Mesendoderm (in vitro differentiated cells): ENCODE data around the gene TSPEAR.
A peak's percentile ranks its signal among the peaks of the same experiment; 100 is the strongest.

Source experiments
- DNase-seq: peaks from one replicate; pipeline ENCODE4 v3.0.0; 2013
- H2AK5ac ChIP-seq: 2 replicates; pipeline ENCODE4 v1.6.1; 2013; ENCODE audit warnings: low read length, inconsistent platforms
- H2BK120ac ChIP-seq: 2 replicates; pipeline ENCODE4 v1.6.1; 2013; ENCODE audit warnings: low read depth, mild to moderate bottlenecking, low read length, moderate library complexity, mixed read lengths
- H2BK15ac ChIP-seq: replicated peaks from 2 replicates; pipeline ENCODE4 v1.6.1; 2013; ENCODE audit warnings: low read depth, mild to moderate bottlenecking, moderate library complexity
- H2BK5ac ChIP-seq: 2 replicates; pipeline ENCODE4 v1.6.1; 2013; ENCODE audit warnings: low read length, inconsistent platforms
- H3K18ac ChIP-seq: 2 replicates; pipeline ENCODE4 v1.6.1; 2013; ENCODE audit warnings: mild to moderate bottlenecking, low read length, mixed read lengths
- H3K23ac ChIP-seq: one replicate; pipeline ENCODE4 v1.6.1; 2013; ENCODE audit warnings: low read length
- H3K27ac ChIP-seq: 2 replicates; pipeline ENCODE4 v1.5.1; 2013; ENCODE audit warnings: low read depth, mild to moderate bottlenecking, inconsistent platforms, low read length, moderate library complexity
- H3K27me3 ChIP-seq: 2 replicates; pipeline ENCODE4 v1.6.1; 2013; ENCODE audit warnings: low read length, control low read depth, mild to moderate bottlenecking, inconsistent platforms; ENCODE audit not compliant: insufficient read depth, poor library complexity
- H3K36me3 ChIP-seq: 2 replicates; pipeline ENCODE4 v1.6.1; 2013; ENCODE audit warnings: low read length, inconsistent platforms; ENCODE audit not compliant: control insufficient read depth, insufficient read depth
- H3K4ac ChIP-seq: one replicate; pipeline ENCODE4 v1.6.1; 2013; ENCODE audit warnings: low read depth, mild to moderate bottlenecking, low read length, moderate library complexity
- H3K4me1 ChIP-seq: 2 replicates; pipeline ENCODE4 v1.6.1; 2013; ENCODE audit warnings: low read depth, low read length, inconsistent platforms; ENCODE audit not compliant: control insufficient read depth
- H3K4me2 ChIP-seq: 2 replicates; pipeline ENCODE4 v1.6.1; 2013; ENCODE audit warnings: low read length
- H3K4me3 ChIP-seq: 2 replicates; pipeline ENCODE4 v1.5.1; 2013; ENCODE audit warnings: mild to moderate bottlenecking, low read length
- H3K56ac ChIP-seq: one replicate; pipeline ENCODE4 v1.6.1; 2013; ENCODE audit warnings: low read length
- H3K79me1 ChIP-seq: 2 replicates; pipeline ENCODE4 v1.6.1; 2013; ENCODE audit warnings: low read length, inconsistent platforms
- H3K79me2 ChIP-seq: 2 replicates; pipeline ENCODE4 v1.6.1; 2013; ENCODE audit warnings: mild to moderate bottlenecking, low read length; ENCODE audit not compliant: control insufficient read depth, insufficient read depth
- H3K9ac ChIP-seq: 2 replicates; pipeline ENCODE4 v1.6.1; 2013; ENCODE audit warnings: low read length, inconsistent platforms
- H4K5ac ChIP-seq: one replicate; pipeline ENCODE4 v1.6.1; 2013; ENCODE audit warnings: low read length
- H4K8ac ChIP-seq: one replicate; pipeline ENCODE4 v1.6.1; 2013; ENCODE audit warnings: low read depth, mild to moderate bottlenecking, control low read depth, low read length, moderate library complexity
- WGBS: extraction: QIAGEN DNeasy Blood & Tissue Kit; methylation state at CpG from one replicate; pipeline ENCODE4 v1.1.7; 2013; ENCODE audit warnings: low lambda C conversion rate, missing lambda C conversion rate; ENCODE audit not compliant: insufficient coverage; ENCODE audit errors: extremely low coverage; 5-methylcytosine and 5-hydroxymethylcytosine counted together

The TSPEAR gene

DNA sequence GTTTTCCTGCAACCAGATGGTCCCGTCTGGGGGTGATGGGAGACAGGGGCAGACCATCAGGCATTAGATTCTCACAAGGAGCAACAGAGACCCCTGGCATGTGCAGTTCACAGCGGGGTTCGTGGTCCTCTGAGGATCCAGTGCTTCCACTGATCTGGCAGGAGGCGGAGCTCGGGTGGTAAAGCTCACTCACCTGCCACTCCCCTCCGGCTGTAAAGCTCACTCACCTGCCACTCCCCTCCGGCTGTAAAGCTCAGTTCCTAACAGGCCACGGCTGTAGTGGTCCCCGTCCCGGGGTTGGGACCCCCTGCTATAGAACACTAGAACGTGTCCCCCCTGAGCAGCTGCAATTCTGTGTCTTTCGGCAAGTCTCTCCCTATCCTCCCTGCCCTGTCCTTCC is 9.8 kb downstream of the TSPEAR start:
- H3K4me2 ChIP-seq = no peak overlapping the region
- peaks cover 10% of the 10 kb centered on the region for H3K79me2 ChIP-seq
- no peak overlapping the region for H2BK120ac ChIP-seq
- no peaks in the 10 kb centered on the region for H3K27me3 ChIP-seq
- peak overlapping the region; percentile 24 for H2AK5ac ChIP-seq
- no peak overlapping the region for H2BK15ac ChIP-seq
- H3K4me3 ChIP-seq = no peak overlapping the region
- H3K18ac ChIP-seq = no peak overlapping the region
- no peak overlapping the region for H3K23ac ChIP-seq
- H4K8ac ChIP-seq = no peak overlapping the region
- no peak overlapping the region for H3K4ac ChIP-seq
- DNase-seq = no peak
- no peak overlapping the region for H3K27ac ChIP-seq
- peak overlapping the region; percentile 78 for H3K56ac ChIP-seq
- H3K4me1 ChIP-seq = peaks cover 21% of the 10 kb centered on the region
- H4K5ac ChIP-seq = no peak overlapping the region
- H2BK5ac ChIP-seq = no peak overlapping the region
- WGBS = no CpG with 5 or more reads among the region's 12 CpGs
- H3K9ac ChIP-seq = no peak overlapping the region
- peaks cover 10% of the 10 kb centered on the region for H3K79me1 ChIP-seq
- H3K36me3 ChIP-seq = no peaks in the 10 kb centered on the region

DNA sequence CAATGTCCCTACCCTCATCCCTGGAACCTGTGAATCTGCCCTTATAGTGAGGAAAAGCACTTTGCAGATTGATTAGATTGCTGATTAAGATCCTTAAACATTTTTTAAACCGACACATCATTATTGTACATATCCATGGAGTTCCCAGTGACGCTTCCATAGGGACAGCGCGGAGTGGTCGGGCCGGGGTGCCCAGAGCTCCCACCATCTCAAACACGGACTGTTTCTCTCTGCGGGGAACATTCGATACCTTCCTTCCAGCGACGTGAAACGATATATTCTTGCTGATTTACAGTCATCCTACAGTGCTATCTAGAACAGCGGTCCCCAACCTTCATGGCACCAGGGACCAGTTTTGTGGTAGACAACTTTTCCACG is 10.4 kb downstream of the TSPEAR start:
- H2BK120ac ChIP-seq = no peak overlapping the region
- peaks cover 10% of the 10 kb centered on the region for H3K79me2 ChIP-seq
- no peak overlapping the region for H3K4me2 ChIP-seq
- H3K18ac ChIP-seq = no peak overlapping the region
- no peak overlapping the region for H3K9ac ChIP-seq
- H3K4me1 ChIP-seq = peaks cover 17% of the 10 kb centered on the region
- no peak overlapping the region for H2BK5ac ChIP-seq
- H3K79me1 ChIP-seq = peaks cover 7% of the 10 kb centered on the region
- H3K4ac ChIP-seq = no peak overlapping the region
- no peak overlapping the region for H3K56ac ChIP-seq
- H4K8ac ChIP-seq = no peak overlapping the region
- no CpG with 5 or more reads among the region's 14 CpGs for WGBS
- no peak for DNase-seq
- no peak overlapping the region for H3K23ac ChIP-seq
- no peak overlapping the region for H3K27ac ChIP-seq
- no peak overlapping the region for H4K5ac ChIP-seq
- H2AK5ac ChIP-seq = no peak overlapping the region
- no peak overlapping the region for H3K4me3 ChIP-seq
- no peaks in the 10 kb centered on the region for H3K27me3 ChIP-seq
- H3K36me3 ChIP-seq = no peaks in the 10 kb centered on the region
- H2BK15ac ChIP-seq = no peak overlapping the region

DNA sequence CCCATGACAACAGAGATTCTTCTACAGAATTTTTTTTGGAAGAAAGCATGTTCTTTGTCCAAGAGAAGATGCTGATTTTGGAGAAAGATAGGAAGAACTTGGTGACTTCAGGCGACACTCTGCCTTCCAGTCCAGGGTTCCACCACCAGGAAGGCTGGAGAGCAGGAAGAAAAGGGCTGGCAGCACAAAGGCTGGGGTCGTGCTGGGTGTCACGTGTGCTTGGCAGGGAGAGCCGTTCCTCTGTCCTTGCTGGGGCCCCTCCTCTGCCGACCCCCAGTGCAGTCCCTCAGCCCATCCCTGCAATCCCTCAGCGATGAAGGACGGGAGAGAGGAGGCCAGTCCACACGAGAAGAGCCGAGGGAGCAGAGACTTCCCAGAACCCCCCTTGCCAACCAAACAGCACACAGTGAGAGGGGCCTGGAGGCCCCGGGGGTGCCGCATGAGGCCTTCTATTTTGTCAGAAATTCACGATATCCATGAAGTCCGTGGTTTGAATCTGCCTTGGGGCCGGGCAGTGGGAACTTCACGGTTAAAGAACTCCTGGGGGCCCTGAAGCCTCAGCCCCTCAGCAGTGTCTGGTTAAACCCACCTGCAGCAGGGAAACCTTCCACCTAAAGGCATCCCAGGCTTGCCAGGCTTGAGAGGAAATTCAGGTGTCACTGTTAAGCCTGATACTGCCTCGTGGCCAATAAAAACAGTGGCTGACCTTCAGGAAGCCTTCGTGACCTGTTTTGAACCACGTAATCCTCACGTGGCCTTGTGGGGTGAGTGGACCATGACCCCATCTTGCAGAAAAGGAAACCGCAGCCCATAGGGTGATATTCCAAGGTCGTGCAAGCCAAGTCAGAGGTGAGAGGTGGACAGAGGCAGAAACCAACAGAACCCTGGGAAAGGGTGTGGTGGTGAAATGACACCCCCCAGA is 11.0 kb downstream of the TSPEAR start:
- Histone ChIP-seq H3K4me2 (no peak overlapping the region), H3K27ac (no peak overlapping the region), H2AK5ac (no peak overlapping the region), H2BK120ac (no peak overlapping the region), H3K4me1 (peaks cover 16% of the 10 kb centered on the region), H3K79me2 (peaks cover 12% of the 10 kb centered on the region), H3K79me1 (peaks cover 7% of the 10 kb centered on the region), H3K4me3 (no peak overlapping the region), H3K27me3 (no peaks in the 10 kb centered on the region), H3K23ac (no peak overlapping the region), H3K9ac (no peak overlapping the region), H3K4ac (no peak overlapping the region), H3K56ac (peak overlapping the region; percentile 9), H2BK5ac (no peak overlapping the region), H4K5ac (no peak overlapping the region), H3K18ac (no peak overlapping the region), H4K8ac (no peak overlapping the region), H2BK15ac (no peak overlapping the region), H3K36me3 (no peaks in the 10 kb centered on the region)
- no CpG with 5 or more reads among the region's 21 CpGs for WGBS
- DNase-seq = no peak

DNA sequence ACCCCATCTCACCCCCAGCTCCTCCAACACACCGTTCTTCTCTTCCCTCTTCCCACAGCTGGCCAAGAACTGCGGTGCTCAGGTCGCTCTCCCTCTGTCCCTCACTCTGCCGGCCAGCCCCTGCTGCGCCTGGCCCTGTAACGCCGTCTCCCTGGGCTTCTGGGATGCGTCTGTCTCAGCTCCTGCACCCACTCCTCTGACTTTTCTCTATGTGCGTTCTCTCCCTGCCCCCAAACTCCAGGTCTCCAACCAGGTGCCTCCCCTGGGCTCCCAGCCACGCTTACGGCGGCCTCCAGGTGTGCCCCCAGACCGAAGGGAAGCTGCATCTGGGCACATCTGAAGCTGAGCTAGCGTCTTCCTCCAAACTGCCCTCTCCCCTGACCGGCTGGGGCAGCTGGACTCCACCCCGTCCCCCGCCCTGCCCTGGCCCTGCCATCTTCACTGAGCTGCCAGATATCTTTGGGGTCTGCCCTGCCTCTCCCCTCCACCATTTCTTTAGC is 11.8 kb downstream of the TSPEAR start:
- Histone ChIP-seq H3K4me1 (peaks cover 16% of the 10 kb centered on the region), H3K56ac (peak overlapping the region; percentile 67), H4K8ac (no peak overlapping the region), H2BK120ac (no peak overlapping the region), H4K5ac (no peak overlapping the region), H3K4ac (no peak overlapping the region), H3K9ac (no peak overlapping the region), H3K27ac (no peak overlapping the region), H2BK15ac (no peak overlapping the region), H3K27me3 (no peaks in the 10 kb centered on the region), H3K79me1 (peaks cover 7% of the 10 kb centered on the region), H3K4me3 (no peak overlapping the region), H3K18ac (no peak overlapping the region), H2AK5ac (no peak overlapping the region), H3K36me3 (no peaks in the 10 kb centered on the region), H3K4me2 (no peak overlapping the region), H3K79me2 (peaks cover 12% of the 10 kb centered on the region), H3K23ac (no peak overlapping the region), H2BK5ac (no peak overlapping the region)
- no peak for DNase-seq
- no CpG with 5 or more reads among the region's 17 CpGs for WGBS

DNA sequence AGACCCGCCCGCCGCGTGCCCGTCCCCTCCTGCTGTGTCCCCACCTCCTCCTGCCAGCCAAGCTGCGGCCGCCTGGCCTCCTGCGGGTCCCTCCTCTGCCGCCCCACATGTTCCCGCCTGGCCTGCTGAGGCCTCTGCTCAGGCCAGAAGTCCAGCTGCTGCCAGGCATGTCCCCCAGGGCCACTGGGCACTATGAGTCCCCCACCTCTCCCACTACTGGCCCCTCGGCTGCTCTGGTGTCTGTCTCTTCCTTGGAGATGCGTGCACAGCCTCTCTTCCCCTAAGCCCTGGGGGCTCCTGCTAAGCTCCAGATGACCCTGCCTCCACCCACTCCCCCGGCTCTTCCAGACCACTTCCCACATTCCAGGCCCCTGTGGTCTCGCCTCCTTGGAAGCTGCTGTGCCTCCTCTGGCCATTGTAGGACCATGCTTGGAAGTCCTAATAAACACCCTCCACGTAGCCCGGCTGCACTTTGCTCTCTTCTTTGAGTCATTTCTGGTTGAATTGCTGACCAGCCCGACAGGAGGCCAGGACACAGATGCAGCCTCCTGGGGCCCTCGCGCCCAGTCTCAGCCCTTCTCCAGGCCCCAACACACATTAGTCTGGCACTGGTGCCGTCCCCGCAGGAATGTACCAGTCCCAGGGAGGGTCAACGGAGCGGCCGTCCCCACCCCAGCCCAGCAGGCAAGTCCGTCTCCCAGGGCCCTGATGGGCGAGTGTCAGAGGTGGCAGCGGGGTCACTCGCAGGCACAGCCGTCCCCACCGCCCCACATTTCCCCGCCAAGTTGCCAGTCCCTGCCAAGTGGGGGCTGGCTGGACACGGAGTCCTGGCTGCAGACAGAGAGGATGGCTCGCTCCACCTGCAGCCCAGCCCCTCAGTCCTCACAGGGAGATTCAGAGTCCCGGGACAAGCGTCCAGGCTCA is 13.3 kb downstream of the TSPEAR start:
- Histone ChIP-seq H2AK5ac (no peak overlapping the region), H3K27ac (no peak overlapping the region), H3K18ac (no peak overlapping the region), H2BK120ac (no peak overlapping the region), H4K5ac (no peak overlapping the region), H3K4me1 (peaks cover 9% of the 10 kb centered on the region), H3K79me1 (peaks cover 7% of the 10 kb centered on the region), H3K9ac (peak overlapping the region; percentile 15), H4K8ac (no peak overlapping the region), H3K4me2 (no peak overlapping the region), H3K56ac (peak overlapping the region; percentile 79), H3K4ac (peak overlapping the region; percentile 1), H3K36me3 (no peaks in the 10 kb centered on the region), H2BK5ac (peak overlapping the region; percentile 11), H2BK15ac (no peak overlapping the region), H3K23ac (peak overlapping the region; percentile 45), H3K27me3 (no peaks in the 10 kb centered on the region), H3K4me3 (no peak overlapping the region), H3K79me2 (peaks cover 5% of the 10 kb centered on the region)
- peak; percentile 87 for DNase-seq
- no CpG with 5 or more reads among the region's 35 CpGs for WGBS
